HepG2 (cell line): ENCODE measurements around the gene TSPYL1. TPM values are rescaled to one million over a fixed set of nuclear protein-coding genes. Genes with fewer than 3 reads are reported as not detected.

Source experiments
- AKNA ChIP-seq: sonication (generic); formaldehyde crosslinking; IDR thresholded peaks from 2 replicates; pipeline ENCODE4 v1.4.0; 2020; ENCODE audit warnings: missing genetic modification reagents, borderline replicate concordance
- ATRX ChIP-seq: sonication (generic); formaldehyde crosslinking; IDR thresholded peaks from 2 replicates; pipeline ENCODE4 v1.4.0; 2020; ENCODE audit warnings: missing genetic modification reagents, borderline replicate concordance
- EHMT2 ChIP-seq: fragments of 200-600 bp; sonication (generic); IDR thresholded peaks from 2 replicates; pipeline ENCODE4 v1.7.0; 2017; ENCODE audit warnings: antibody characterized with exemption, low read depth, low read length, borderline replicate concordance
- FOXA3 ChIP-seq: IDR thresholded peaks from 2 replicates; pipeline ENCODE4 v1.6.1; 2016; ENCODE audit warnings: missing genetic modification reagents, missing compliant biosample characterization
- HIC2 ChIP-seq: sonication (generic); formaldehyde crosslinking; IDR thresholded peaks from 2 replicates; pipeline ENCODE4 v1.9.0; 2022; ENCODE audit warnings: low read depth, missing genetic modification reagents
- KLF12 ChIP-seq: sonication (generic); formaldehyde crosslinking; IDR thresholded peaks from 2 replicates; pipeline ENCODE4 v1.4.0; 2020; ENCODE audit warnings: missing genetic modification reagents, borderline replicate concordance
- MLLT10 ChIP-seq: sonication (generic); formaldehyde crosslinking; IDR thresholded peaks from 2 replicates; pipeline ENCODE4 v1.4.0; 2020; ENCODE audit warnings: missing genetic modification reagents
- MZF1 ChIP-seq: sonication (generic); formaldehyde crosslinking; IDR thresholded peaks from 2 replicates; pipeline ENCODE4 v1.8.1; 2023; ENCODE audit warnings: mild to moderate bottlenecking, missing genetic modification reagents, borderline replicate concordance
- NFYC ChIP-seq: IDR thresholded peaks from 2 replicates; pipeline ENCODE4 v1.6.1; 2016; ENCODE audit warnings: missing genetic modification reagents, missing compliant biosample characterization
- PCBP2 ChIP-seq: fragments of 200-400 bp; formaldehyde crosslinking; optimal IDR thresholded peaks from 2 replicates; pipeline ENCODE3; 2018; ENCODE audit warnings: low read length, low read depth; ENCODE audit not compliant: poor library complexity, severe bottlenecking
- PRMT3 ChIP-seq: sonication (generic); formaldehyde crosslinking; IDR thresholded peaks from 2 replicates; pipeline ENCODE4 v1.8.1; 2022; ENCODE audit warnings: low read depth, mild to moderate bottlenecking, moderate library complexity, missing genetic modification reagents, borderline replicate concordance
- SKI ChIP-seq: fragments of 450-650 bp; IDR thresholded peaks from one replicate; pipeline ENCODE4 v1.6.1; 2018; ENCODE audit warnings: mild to moderate bottlenecking; ENCODE audit not compliant: partially characterized antibody
- TFAP4 ChIP-seq: sonication (generic); IDR thresholded peaks from 2 replicates; pipeline ENCODE4 v1.6.1; 2016; ENCODE audit warnings: low read depth, borderline replicate concordance
- TGIF2 ChIP-seq: IDR thresholded peaks from 2 replicates; pipeline ENCODE4 v1.6.1; 2016; ENCODE audit warnings: control low read depth, missing compliant biosample characterization
- U2AF2 ChIP-seq: fragments of 200-400 bp; formaldehyde crosslinking; IDR thresholded peaks from 2 replicates; pipeline ENCODE4 v1.6.1; 2017; ENCODE audit warnings: low read depth, mild to moderate bottlenecking, low read length
- ZFP37 ChIP-seq: sonication (generic); formaldehyde crosslinking; IDR thresholded peaks from 2 replicates; pipeline ENCODE4 v1.4.0; 2020; ENCODE audit warnings: missing genetic modification reagents, borderline replicate concordance
- ZNF12 ChIP-seq: sonication (generic); formaldehyde crosslinking; IDR thresholded peaks from 2 replicates; pipeline ENCODE4 v1.5.0; 2020; ENCODE audit warnings: missing genetic modification reagents
- ZNF224 ChIP-seq: sonication (generic); formaldehyde crosslinking; IDR thresholded peaks from 2 replicates; pipeline ENCODE4 v1.5.0; 2020; ENCODE audit warnings: mild to moderate bottlenecking, missing genetic modification reagents
- ZNF317 ChIP-seq: sonication (generic); formaldehyde crosslinking; IDR thresholded peaks from 2 replicates; pipeline ENCODE4 v1.5.0; 2020; ENCODE audit warnings: mild to moderate bottlenecking, missing genetic modification reagents
- ZNF674 ChIP-seq: sonication (generic); formaldehyde crosslinking; IDR thresholded peaks from 2 replicates; pipeline ENCODE4 v1.5.0; 2020; ENCODE audit warnings: low read depth, mild to moderate bottlenecking, missing genetic modification reagents
- ZNF770 ChIP-seq: sonication (generic); formaldehyde crosslinking; IDR thresholded peaks from 2 replicates; pipeline ENCODE4 v1.5.0; 2020; ENCODE audit warnings: mild to moderate bottlenecking, missing genetic modification reagents
- ZNF776 ChIP-seq: sonication (generic); formaldehyde crosslinking; IDR thresholded peaks from 2 replicates; pipeline ENCODE4 v1.4.0; 2020; ENCODE audit warnings: mild to moderate bottlenecking, missing genetic modification reagents
- polyA plus RNA-seq, 8 experiments: library from polyadenylated mRNA; depleted of rRNA in 3 of 8; stranded (reverse) in 7 of 8; unstranded in 1 of 8; fragments of >200 nt; fragmentation: Illumina TruSeq in 4 of 8; extraction: Trizol in 4 of 8; gene quantifications; 2 replicates each; pipeline versions ENCODE4 v1.2.1 to v1.2.3, GENCODE V29; 2011 to 2016; ENCODE audit warnings: low read depth in 4 of 8, missing spikeins in 1 of 8, mixed read lengths in 1 of 8; ENCODE audit not compliant: insufficient read depth in 1 of 8
- total RNA-seq, 5 experiments: library from RNA; depleted of rRNA; stranded (reverse); fragments of >200 nt; fragmentation: Illumina TruSeq; extraction: Trizol; gene quantifications; 2 replicates each; pipeline ENCODE4 v1.2.3, GENCODE V29; 2016; ENCODE audit warnings: low read depth in 1 of 5

TSPYL1 gene
- total and polyA plus RNA-seq, 2 of the 13 experiments (the other 11 are each of a cell fraction or from before 2014, with no cell fraction given), result 28.3 to 93.0 TPM

GRCh38 chr6:116278854-116279231, 887 bp downstream of the TSPYL1 start (continued):
- TF ChIP-seq AKNA (no peak), PRMT3 (CRISPR knock-in tag) (peak; percentile 8; the same call in 1 of the 2 replicates), SKI (no peak), KLF12 (CRISPR knock-in tag) (no peak), EHMT2 (no peak), U2AF2 (no peak), TFAP4 (peak; percentile 55; the same call in 1 of the 2 replicates), HIC2 (no peak), ZNF770 (CRISPR knock-in tag) (no peak), ZNF12 (0 out of 2 replicates have a peak, but pooled peaks have one; percentile 25), ZNF674 (no peak), FOXA3 (CRISPR knock-in tag) (no peak), NFYC (CRISPR knock-in tag) (no peak), ZNF776 (CRISPR knock-in tag) (no peak), PCBP2 (no peak), MLLT10 (CRISPR knock-in tag) (no peak), ZNF224 (no peak), ATRX (CRISPR knock-in tag) (no peak), MZF1 (CRISPR knock-in tag) (no peak), ZNF317 (CRISPR knock-in tag) (0 out of 2 replicates have a peak, but pooled peaks have one; percentile 16), ZFP37 (no peak), TGIF2 (CRISPR knock-in tag) (peak; percentile 66; the same call in 1 of the 2 replicates)
